Prostate gland (tissue), 2 donors: ENCODE measurements around the gene NHS.

ENCODE experiments used
- CTCF ChIP-seq, 4 experiments: fragments of 200-600 bp in 2 of 4; fragments of 450-650 bp in 2 of 4; sonication (generic) in 2 of 4; IDR thresholded peaks; 1 replicate in 3 of 4; 2 replicates in 1 of 4; pipeline ENCODE4 v1.5.1; 2016 to 2019; ENCODE audit warnings: antibody characterized with exemption in 4 of 4, mild to moderate bottlenecking in 2 of 4, moderate library complexity in 2 of 4
- POLR2A ChIP-seq: fragments of 450-650 bp; IDR thresholded peaks from one replicate; pipeline ENCODE4 v1.6.1; 2016; ENCODE audit warnings: antibody characterized with exemption, mild to moderate bottlenecking

- TF ChIP-seq CTCF (IDR thresholded peaks at IDR 0.05): no peak
- TF ChIP-seq POLR2A: no peak
Observed at GRCh38 chrX:17403972-17404371, 29.0 kb downstream of the NHS start.
